ENCODE results near the gene CXCR6. TPM values are rescaled to one million over a fixed set of nuclear protein-coding genes. Genes with fewer than 3 reads are reported as not detected.

Gene CXCR6
- total RNA-seq, 1 experiment from 2014 or later: not detected

GRCh38 chr3:45972534-45973402, 29.5 kb downstream of the CXCR6 start:
- no peaks in the 10 kb centered on the region for H3K27me3 ChIP-seq
- DNase-seq: peak; percentile 69
- no peaks in the 10 kb centered on the region for H3K9me3 ChIP-seq
- H3K4me3 ChIP-seq: no peak overlapping the region
- H3K36me3 ChIP-seq: peaks cover 3% of the 10 kb centered on the region

- no peak for DNase-seq
- Histone ChIP-seq H3K27me3 (no peaks in the 10 kb centered on the region), H3K9me3 (no peaks in the 10 kb centered on the region), H3K4me3 (no peak overlapping the region), H3K36me3 (no peaks in the 10 kb centered on the region; the same call in none of the 2 replicates)
Measured at GRCh38 chr3:45974686-45975085, 31.4 kb downstream of the CXCR6 start.

DNA sequence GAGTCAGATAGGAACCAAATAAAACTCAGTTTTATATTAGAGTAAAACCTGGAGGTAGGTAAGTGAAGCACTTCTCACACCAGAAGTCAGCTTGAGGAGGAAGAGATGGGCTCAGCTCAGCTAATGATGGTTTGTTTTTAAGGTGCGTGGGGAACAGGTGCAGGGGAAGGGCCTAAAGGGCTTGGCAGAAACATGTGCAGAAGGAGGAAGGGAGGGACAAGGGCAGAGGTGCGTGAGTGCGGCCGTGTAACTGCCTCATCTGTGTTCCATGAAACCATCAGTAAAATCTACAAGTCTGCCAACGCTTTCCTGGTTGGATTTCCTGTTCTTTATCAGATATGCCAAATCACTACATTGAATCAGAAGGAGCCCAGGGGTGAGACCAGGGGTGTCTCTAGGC, 32.4 kb downstream of the CXCR6 start:
- no peak overlapping the region for H3K4me3 ChIP-seq
- no peaks in the 10 kb centered on the region for H3K27me3 ChIP-seq
- no peaks in the 10 kb centered on the region; the same call in none of the 2 replicates for H3K36me3 ChIP-seq
- H3K9me3 ChIP-seq: no peaks in the 10 kb centered on the region
- DNase-seq: no peak

DNA sequence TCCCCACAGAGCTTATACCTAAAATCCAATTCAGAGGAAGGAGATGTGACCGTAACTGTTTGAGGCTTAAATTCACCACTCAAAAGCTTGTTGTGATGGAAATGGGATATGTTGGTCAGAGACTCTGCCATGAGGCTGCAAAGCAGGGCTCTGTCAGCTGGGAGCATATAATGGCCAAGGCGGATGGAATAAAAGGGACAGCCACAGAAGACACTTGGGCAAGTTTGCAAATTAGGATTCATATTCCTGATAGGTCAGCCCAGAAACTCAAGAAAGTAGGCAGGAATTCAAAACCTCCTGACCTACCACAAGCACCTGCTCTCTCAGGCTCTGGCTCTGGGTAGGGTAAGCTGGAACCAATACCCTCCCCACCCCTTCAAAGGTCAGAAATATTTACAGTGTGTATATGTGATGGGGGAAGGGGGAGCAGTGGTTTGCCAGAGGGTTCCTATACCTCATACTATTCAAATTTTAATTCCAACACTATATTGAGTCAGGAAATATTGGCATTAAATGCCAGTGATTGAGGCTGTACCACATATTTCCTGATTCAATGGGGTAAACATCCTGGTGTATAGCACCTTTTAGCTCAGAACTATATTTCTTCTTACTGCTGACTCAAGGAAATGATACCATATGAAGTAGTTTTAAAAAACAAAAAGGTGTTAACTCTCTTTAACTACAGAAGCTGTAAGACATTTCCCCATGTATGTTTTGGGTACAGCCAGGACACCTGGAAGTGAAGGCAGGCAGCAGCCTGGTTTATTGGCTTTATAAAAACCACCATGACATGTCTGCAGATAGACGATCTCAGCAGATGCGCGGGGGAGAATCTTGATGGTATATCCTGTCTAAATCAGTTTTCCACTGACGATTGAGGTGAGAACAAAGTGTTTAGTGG, 33.2 kb downstream of the CXCR6 start:
- no peak for DNase-seq
- Histone ChIP-seq H3K9me3 (no peaks in the 10 kb centered on the region), H3K4me3 (no peak overlapping the region), H3K27me3 (no peaks in the 10 kb centered on the region), H3K36me3 (no peaks in the 10 kb centered on the region; the same call in none of the 2 replicates)

DNA sequence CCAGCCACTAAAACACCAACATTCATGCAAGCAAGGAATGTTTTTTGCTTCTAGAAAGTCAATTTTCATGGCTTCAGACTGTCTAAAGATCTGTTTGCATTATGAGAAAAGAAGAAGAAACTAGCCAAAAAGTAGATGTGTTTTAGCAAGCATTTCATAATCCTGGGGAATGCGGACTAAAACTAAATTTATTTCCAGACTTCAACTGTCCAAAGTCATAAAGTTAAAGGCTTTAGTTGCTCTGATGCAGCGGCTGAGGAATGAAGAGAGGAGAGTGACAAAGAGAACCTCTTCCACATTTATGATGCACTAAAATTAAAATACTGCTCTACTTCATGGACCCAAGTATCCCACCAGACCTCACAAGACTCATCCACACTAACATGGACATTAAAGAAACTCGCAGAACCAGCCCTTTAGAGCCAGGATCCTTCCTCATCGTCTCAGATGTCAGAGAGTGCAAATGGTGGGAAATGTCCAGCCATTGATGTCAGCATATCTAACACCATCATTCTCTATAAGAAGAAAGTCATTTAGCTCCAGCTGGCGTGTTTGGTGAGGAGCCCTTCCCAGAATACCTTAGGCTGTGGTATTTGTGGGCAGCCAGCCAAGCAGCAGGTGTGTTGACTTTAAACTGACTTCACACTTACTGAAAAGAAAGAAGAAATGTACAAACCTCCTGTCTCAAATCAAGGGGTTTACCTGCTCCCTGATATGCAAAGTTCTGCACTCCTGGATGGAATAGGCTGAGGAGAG, 34.9 kb downstream of the CXCR6 start:
- Histone ChIP-seq H3K4me3 (no peak overlapping the region), H3K36me3 (no peaks in the 10 kb centered on the region; the same call in 1 of the 2 replicates), H3K9me3 (no peaks in the 10 kb centered on the region), H3K27me3 (no peaks in the 10 kb centered on the region)
- no peak for DNase-seq

DNA sequence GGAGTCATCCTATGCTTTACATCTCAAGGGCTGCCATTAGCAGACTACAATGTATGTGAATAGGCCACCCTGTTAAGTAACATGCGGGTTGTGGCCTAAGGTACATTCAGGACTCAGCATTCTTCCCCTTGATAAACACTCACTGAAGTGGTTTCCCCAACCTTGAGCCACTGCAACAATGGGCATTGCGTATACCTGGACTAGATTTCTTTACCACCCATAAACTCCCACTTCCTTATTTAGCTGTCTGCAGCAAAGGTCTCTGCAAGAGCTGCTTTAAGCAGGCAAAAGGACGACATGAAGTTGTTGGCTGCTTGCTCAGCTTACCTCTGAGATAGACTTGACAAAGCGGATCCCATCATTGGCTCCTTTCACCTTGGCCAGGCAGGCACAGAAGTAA, 36.1 kb downstream of the CXCR6 start:
- Histone ChIP-seq H3K9me3 (no peaks in the 10 kb centered on the region), H3K36me3 (no peaks in the 10 kb centered on the region; the same call in 1 of the 2 replicates), H3K27me3 (no peaks in the 10 kb centered on the region), H3K4me3 (no peak overlapping the region)
- DNase-seq: no peak

GRCh38 chr3:45980229-45980813, 37.1 kb downstream of the CXCR6 start:
- DNase-seq: no peak
- H3K4me3 ChIP-seq: no peak overlapping the region
- H3K9me3 ChIP-seq: no peaks in the 10 kb centered on the region
- no peaks in the 10 kb centered on the region; the same call in 1 of the 2 replicates for H3K36me3 ChIP-seq
- no peaks in the 10 kb centered on the region for H3K27me3 ChIP-seq

DNA sequence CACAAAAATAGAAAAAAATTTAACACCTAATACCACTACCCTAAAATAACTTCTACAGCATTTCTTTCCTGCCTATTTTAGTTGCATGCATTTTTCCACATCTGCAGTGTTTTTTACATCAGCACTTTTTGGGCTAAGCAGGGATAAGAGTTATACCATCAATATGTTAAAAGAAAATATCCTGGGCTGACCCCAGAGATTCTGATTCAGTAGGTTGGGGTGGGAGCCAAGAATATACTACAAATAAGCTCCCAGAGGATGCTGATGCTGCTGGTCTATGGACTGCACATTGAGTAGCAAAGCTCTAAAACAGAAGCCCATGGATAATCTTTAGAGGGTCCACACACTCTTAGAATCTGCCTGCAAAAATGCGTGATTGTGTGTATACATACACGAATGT, 37.6 kb downstream of the CXCR6 start:
- DNase-seq: no peak
- no peak overlapping the region for H3K4me3 ChIP-seq
- H3K9me3 ChIP-seq: no peaks in the 10 kb centered on the region
- no peaks in the 10 kb centered on the region; the same call in 1 of the 2 replicates for H3K36me3 ChIP-seq
- H3K27me3 ChIP-seq: no peaks in the 10 kb centered on the region

GRCh38 chr3:45981346-45982074, 38.2 kb downstream of the CXCR6 start:
- no peak for DNase-seq

DNA sequence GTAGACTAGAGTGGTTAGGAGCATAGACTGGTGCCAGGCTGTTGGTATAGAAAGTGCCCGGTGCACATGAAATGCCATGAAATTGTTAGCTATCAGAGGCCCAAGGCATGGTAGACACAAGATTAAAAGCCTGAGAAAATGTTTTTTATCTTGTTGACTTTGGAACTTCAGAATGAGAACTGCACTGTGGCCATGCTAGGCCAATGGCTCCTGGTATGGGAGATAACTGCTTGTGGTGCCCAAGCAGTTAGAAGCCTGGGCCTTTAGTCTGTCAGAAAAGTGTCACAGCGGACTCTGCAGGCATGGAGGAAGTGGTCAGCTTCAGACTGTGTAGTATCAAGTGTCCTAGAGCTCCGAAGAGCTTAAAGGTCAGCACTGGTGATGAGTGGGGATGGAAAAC, 40.5 kb downstream of the CXCR6 start:
- no peak for DNase-seq
- no peaks in the 10 kb centered on the region for H3K9me3 ChIP-seq
- H3K4me3 ChIP-seq: no peak overlapping the region
- H3K27me3 ChIP-seq: no peaks in the 10 kb centered on the region
- no peaks in the 10 kb centered on the region; the same call in 1 of the 2 replicates for H3K36me3 ChIP-seq

More at GRCh38 chr3:45981346-45982074, 38.2 kb downstream of the CXCR6 start:
- H3K4me3 ChIP-seq: no peak overlapping the region
- no peaks in the 10 kb centered on the region for H3K9me3 ChIP-seq
- no peaks in the 10 kb centered on the region for H3K27me3 ChIP-seq
- no peaks in the 10 kb centered on the region; the same call in 1 of the 2 replicates for H3K36me3 ChIP-seq

- Histone ChIP-seq H3K9me3 (no peaks in the 10 kb centered on the region), H3K27me3 (no peaks in the 10 kb centered on the region), H3K4me3 (no peak overlapping the region), H3K36me3 (no peaks in the 10 kb centered on the region; the same call in 1 of the 2 replicates)
- no peak for DNase-seq
Measured at GRCh38 chr3:45984331-45985312, 41.4 kb downstream of the CXCR6 start.

GRCh38 chr3:45985532-45986302, 42.5 kb downstream of the CXCR6 start:
- DNase-seq: peak; percentile 68
- no peaks in the 10 kb centered on the region for H3K27me3 ChIP-seq
- H3K9me3 ChIP-seq: no peaks in the 10 kb centered on the region
- H3K4me3 ChIP-seq: no peak overlapping the region
- no peaks in the 10 kb centered on the region; the same call in 1 of the 2 replicates for H3K36me3 ChIP-seq

DNA sequence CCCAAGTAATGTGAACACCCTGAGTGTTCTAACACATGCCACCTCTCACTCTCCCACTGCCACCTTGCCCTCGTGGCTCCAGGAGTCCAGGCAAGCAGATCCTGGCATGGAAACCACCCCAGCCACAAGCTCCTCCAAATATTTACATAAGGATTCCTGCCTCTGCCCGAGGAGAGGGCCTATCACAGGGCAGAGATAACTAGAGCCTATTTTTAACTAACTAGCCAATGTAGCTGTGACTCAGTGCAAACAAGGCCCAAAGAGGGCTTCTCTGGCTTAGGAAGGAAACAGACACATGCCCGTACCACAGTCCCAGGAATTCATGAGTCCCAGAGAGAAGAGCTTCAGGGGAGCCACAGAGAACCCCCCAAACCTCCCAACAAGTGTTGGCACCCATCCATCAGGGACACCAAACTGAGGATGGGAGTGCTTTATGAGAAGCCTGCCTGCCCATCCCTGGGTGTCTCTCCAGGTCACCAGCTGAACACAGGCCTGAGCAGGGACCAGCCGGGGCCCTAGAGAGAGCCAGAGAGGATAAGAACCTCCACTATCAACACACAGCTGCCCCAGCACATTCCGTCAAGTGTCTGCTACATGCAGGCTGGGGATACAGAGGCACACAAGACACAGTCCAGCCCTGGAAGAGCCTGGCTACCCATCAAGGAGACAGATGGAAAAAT, 43.2 kb downstream of the CXCR6 start:
- Histone ChIP-seq H3K36me3 (no peaks in the 10 kb centered on the region; the same call in 1 of the 2 replicates), H3K27me3 (no peaks in the 10 kb centered on the region), H3K9me3 (no peaks in the 10 kb centered on the region), H3K4me3 (no peak overlapping the region)
- peak; percentile 85 for DNase-seq

Data from MG63 (cell line).